ENCODE measurements around the gene STXBP5.

STXBP5 gene

GRCh38 chr6:147204060-147204785 is at the start of gene STXBP5:
STXBP5 (plus strand) TSS chr6:147204417; CDS start chr6:147204533, 116 bp downstream.
- peak; percentile 7 to 44 for DNase-seq

GRCh38 chr6:147154454-147154853 is 49.8 kb upstream of the STXBP5 start:
- no peak for DNase-seq

GRCh38 chr6:147156218-147156617 is 48.0 kb upstream of the STXBP5 start:
- no peak for DNase-seq

GRCh38 chr6:147156799-147157382 is 47.3 kb upstream of the STXBP5 start:
- no peak for DNase-seq

GRCh38 chr6:147157930-147158329 is 46.3 kb upstream of the STXBP5 start:
- no peak for DNase-seq

- DNase-seq = no peak
Observed at GRCh38 chr6:147158881-147159280, 45.3 kb upstream of the STXBP5 start.

GRCh38 chr6:147159536-147160374 is 44.5 kb upstream of the STXBP5 start:
- no peak for DNase-seq

- no peak for DNase-seq
Observed at GRCh38 chr6:147160593-147160992, 43.6 kb upstream of the STXBP5 start.

- no peak for DNase-seq
Observed at GRCh38 chr6:147161253-147161973, 42.8 kb upstream of the STXBP5 start.

GRCh38 chr6:147161974-147162495 is 42.2 kb upstream of the STXBP5 start:
- no peak for DNase-seq

- DNase-seq = no peak
Observed at GRCh38 chr6:147164761-147165160, 39.5 kb upstream of the STXBP5 start.

GRCh38 chr6:147166360-147166944 is 37.8 kb upstream of the STXBP5 start:
- no peak for DNase-seq

- no peak for DNase-seq
Observed at GRCh38 chr6:147166992-147167391, 37.2 kb upstream of the STXBP5 start.

- DNase-seq = no peak
Observed at GRCh38 chr6:147167576-147168461, 36.4 kb upstream of the STXBP5 start.

- DNase-seq = no peak
Observed at GRCh38 chr6:147169529-147169928, 34.7 kb upstream of the STXBP5 start.

- DNase-seq = no peak
Observed at GRCh38 chr6:147170269-147170668, 33.9 kb upstream of the STXBP5 start.

GRCh38 chr6:147173140-147173539 is 31.1 kb upstream of the STXBP5 start:
- DNase-seq = no peak

GRCh38 chr6:147173675-147174308 is 30.4 kb upstream of the STXBP5 start:
- DNase-seq = no peak

- no peak for DNase-seq
Observed at GRCh38 chr6:147176795-147177194, 27.4 kb upstream of the STXBP5 start.

GRCh38 chr6:147177286-147177685 is 26.9 kb upstream of the STXBP5 start:
- DNase-seq = no peak

GRCh38 chr6:147178355-147178754 is 25.9 kb upstream of the STXBP5 start:
- no peak for DNase-seq
